Neural progenitor cell (in vitro differentiated cells): ENCODE results near the gene FAM53A.

Source experiments
- CTCF ChIP-seq: fragments of 200-600 bp; sonication (generic); IDR thresholded peaks from 2 replicates; pipeline ENCODE4 v1.5.1; 2017; ENCODE audit warnings: antibody characterized with exemption, mild to moderate bottlenecking
- EZH2 ChIP-seq: fragments of 200-600 bp; sonication (generic); IDR thresholded peaks from 2 replicates; pipeline ENCODE4 v1.6.1; 2017; ENCODE audit warnings: antibody characterized with exemption, mild to moderate bottlenecking, moderate library complexity
- EZH2phosphoT487 ChIP-seq: fragments of 200-600 bp; sonication (generic); IDR thresholded peaks from 2 replicates; pipeline ENCODE4 v1.6.1; 2017; ENCODE audit warnings: antibody characterized with exemption

GRCh38 chr4:1712216-1713002, 28.3 kb upstream of the FAM53A start, which contains the start of gene SLBP:
- TF ChIP-seq CTCF (peak; percentile 5), EZH2phosphoT487 (no peak), EZH2 (no peak)
